Measurements from ENCODE around the gene SLC6A9. TPM values are rescaled to one million over a fixed set of nuclear protein-coding genes. Genes with fewer than 3 reads are reported as not detected.

The SLC6A9 gene
- total and polyA plus RNA-seq, 2 donors from 2014 or later, result 2.0 to 12.6 TPM

- H3K9ac ChIP-seq (ENCODE audit: low read length in 3 of 3), result peak overlapping the region in 1 of 3 donors; percentile 47
- intact Hi-C loops (cut with DNase I), result no loop called here
These were observed 5.3 kb upstream of the SLC6A9 start for GRCh38 chr1:44036409-44037139.

GRCh38 chr1:44035726-44036408 lies 4.6 kb upstream of the SLC6A9 start:
- no peaks in the 10 kb centered on the region for H3K36me3 ChIP-seq (ENCODE audit: control insufficient read depth in 2 of 3, insufficient read depth in 3 of 3, low read length in 3 of 3)
- no peaks in the 10 kb centered on the region for H3K27me3 ChIP-seq (ENCODE audit: control insufficient read depth, insufficient read depth, low read length)
- no peak for TF ChIP-seq CTCF (IDR thresholded peaks at IDR 0.05; ENCODE audit: borderline replicate concordance, extremely low read depth, insufficient read depth)
- H3K9me3 ChIP-seq (ENCODE audit: control insufficient read depth in 2 of 3, insufficient read depth in 1 of 3, low read length in 3 of 3), result no peaks in the 10 kb centered on the region
- intact Hi-C loops (cut with DNase I), result no loop called here
- H3K4me3 ChIP-seq (ENCODE audit: low read length in 3 of 3), result no peak overlapping the region
- DNase-seq (peak in 1 of 5 donors; percentile 76), FAIRE-seq (no peak)
- peak overlapping the region in 1 of 2 donors; percentile 37 for H3K27ac ChIP-seq (ENCODE audit: low read depth in 2 of 2, low read length in 2 of 2)
- H3K9ac ChIP-seq (ENCODE audit: low read length in 3 of 3), result peak overlapping the region in 1 of 3 donors; percentile 47
- H3K4me1 ChIP-seq (ENCODE audit: control insufficient read depth in 2 of 3, insufficient read depth in 2 of 3, low read depth in 1 of 3, low read length in 3 of 3), result peaks cover 0 to 21% (median 19%) of the 10 kb centered on the region in 3 donors

More at GRCh38 chr1:44036409-44037139, 5.3 kb upstream of the SLC6A9 start:
- Histone ChIP-seq H3K4me3 (ENCODE audit: low read length in 3 of 3) (no peak overlapping the region), H3K4me1 (ENCODE audit: control insufficient read depth in 2 of 3, insufficient read depth in 2 of 3, low read depth in 1 of 3, low read length in 3 of 3) (peaks cover 0 to 20% (median 16%) of the 10 kb centered on the region in 3 donors), H3K9me3 (ENCODE audit: control insufficient read depth in 2 of 3, insufficient read depth in 1 of 3, low read length in 3 of 3) (no peaks in the 10 kb centered on the region), H3K27me3 (ENCODE audit: control insufficient read depth, insufficient read depth, low read length) (no peaks in the 10 kb centered on the region), H3K27ac (ENCODE audit: low read depth in 2 of 2, low read length in 2 of 2) (no peak overlapping the region), H3K36me3 (ENCODE audit: control insufficient read depth in 2 of 3, insufficient read depth in 3 of 3, low read length in 3 of 3) (no peaks in the 10 kb centered on the region)
- peak; percentile 87 for TF ChIP-seq CTCF (IDR thresholded peaks at IDR 0.05; ENCODE audit: borderline replicate concordance, extremely low read depth, insufficient read depth)
- FAIRE-seq (peak; percentile 35), DNase-seq (peak in 3 of 5 donors; percentile 66 to 81 (median 73))

GRCh38 chr1:44034976-44035716 lies 3.9 kb upstream of the SLC6A9 start:
- intact Hi-C loops (cut with DNase I), result no loop called here
- TF ChIP-seq CTCF (IDR thresholded peaks at IDR 0.05; ENCODE audit: borderline replicate concordance, extremely low read depth, insufficient read depth), result no peak
- FAIRE-seq, result no peak

More at GRCh38 chr1:44034976-44035716, 3.9 kb upstream of the SLC6A9 start:
- no peak for DNase-seq
- Histone ChIP-seq H3K27ac (ENCODE audit: low read depth in 2 of 2, low read length in 2 of 2) (peak overlapping the region in 1 of 2 donors; percentile 37), H3K36me3 (ENCODE audit: control insufficient read depth in 2 of 3, insufficient read depth in 3 of 3, low read length in 3 of 3) (no peaks in the 10 kb centered on the region), H3K9me3 (ENCODE audit: control insufficient read depth in 2 of 3, insufficient read depth in 1 of 3, low read length in 3 of 3) (no peaks in the 10 kb centered on the region), H3K27me3 (ENCODE audit: control insufficient read depth, insufficient read depth, low read length) (no peaks in the 10 kb centered on the region), H3K4me1 (ENCODE audit: control insufficient read depth in 2 of 3, insufficient read depth in 2 of 3, low read depth in 1 of 3, low read length in 3 of 3) (peaks cover 0 to 21% (median 19%) of the 10 kb centered on the region in 3 donors), H3K9ac (ENCODE audit: low read length in 3 of 3) (no peak overlapping the region), H3K4me3 (ENCODE audit: low read length in 3 of 3) (no peak overlapping the region)

Data from kidney (tissue), 14 donors.